ENCODE data around the gene MLC1.

GRCh38 chr22:50060441-50061140 lies 24.6 kb downstream of the MLC1 start:
- TF ChIP-seq CTCF (IDR thresholded peaks at IDR 0.05) (no peak; the same call in 1 of the 2 replicates), ZFX (IDR thresholded peaks at IDR 0.05; ENCODE audit: borderline replicate concordance) (no peak)
